Retinal pigment epithelial cell (primary cell): Measurements from ENCODE around the gene NEMP2.

Experiments
- DNase-seq: peaks from one replicate; pipeline ENCODE4 v3.0.0-alpha.2; 2010; ENCODE audit warnings: low read depth
- H3K4me3 ChIP-seq: 2 replicates; pipeline ENCODE4 v1.5.1; 2011; ENCODE audit warnings: mild to moderate bottlenecking, low read length, control low read depth, moderate library complexity
- CTCF ChIP-seq: conservative IDR thresholded peaks from 2 replicates; pipeline ENCODE4 v1.5.1; 2011; ENCODE audit warnings: low read depth, low read length, control low read depth, inconsistent platforms

Gene NEMP2

GRCh38 chr2:190545093-190545492 lies 10.6 kb upstream of the NEMP2 start:
- no peak overlapping the region for H3K4me3 ChIP-seq
- no peak for DNase-seq
- no peak for TF ChIP-seq CTCF

GRCh38 chr2:190540048-190540447 lies 5.5 kb upstream of the NEMP2 start:
- no peak for TF ChIP-seq CTCF
- no peak for DNase-seq

GRCh38 chr2:190538201-190538600 lies 3.7 kb upstream of the NEMP2 start:
- no peak for DNase-seq
- no peak for TF ChIP-seq CTCF
- no peak overlapping the region for H3K4me3 ChIP-seq

More at GRCh38 chr2:190540048-190540447, 5.5 kb upstream of the NEMP2 start:
- H3K4me3 ChIP-seq, result no peak overlapping the region

GRCh38 chr2:190537765-190538164 lies 3.2 kb upstream of the NEMP2 start:
- H3K4me3 ChIP-seq, result no peak overlapping the region
- TF ChIP-seq CTCF, result no peak
- peak; percentile 52 for DNase-seq

- no peak for TF ChIP-seq CTCF
- DNase-seq, result no peak
- peak overlapping the region; percentile 71 for H3K4me3 ChIP-seq
Observed at GRCh38 chr2:190535586-190535985, 1.1 kb upstream of the NEMP2 start.

DNA sequence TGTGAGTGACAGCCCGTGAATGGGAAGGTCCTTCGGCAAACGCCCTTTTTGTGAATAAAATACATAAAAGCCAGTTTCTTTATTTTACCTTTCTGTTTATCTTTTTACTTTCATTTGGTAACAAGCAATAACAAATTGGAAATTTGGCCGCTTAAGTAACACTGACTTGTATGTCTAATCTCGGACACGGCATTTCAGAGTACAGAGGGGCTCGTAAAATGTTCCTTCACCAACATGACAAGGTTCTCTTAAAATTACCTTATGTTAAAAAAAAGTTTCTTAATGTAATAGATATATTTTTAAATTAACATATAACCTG lies 558 bp upstream of the NEMP2 start:
- DNase-seq, result no peak
- no peak for TF ChIP-seq CTCF
- H3K4me3 ChIP-seq, result peak overlapping the region; percentile 71

DNA sequence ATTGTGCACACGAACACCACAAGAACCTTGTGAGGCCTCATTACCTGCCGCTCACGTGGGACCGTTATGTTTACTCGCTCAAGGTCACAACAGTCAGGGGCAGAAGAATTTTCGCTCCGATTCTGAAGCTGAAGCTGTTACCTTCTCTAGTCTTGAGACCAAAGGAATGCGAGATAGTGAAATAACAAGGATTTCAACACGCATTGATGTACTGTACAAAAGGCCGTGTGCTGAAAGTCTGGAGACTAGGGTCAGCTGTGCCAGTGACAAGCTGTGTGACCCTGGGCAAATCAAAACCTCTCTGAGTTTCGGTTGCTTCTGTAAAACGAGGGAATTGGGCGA lies 583 bp downstream of the NEMP2 start:
- no peak for DNase-seq
- peak overlapping the region; percentile 71 for H3K4me3 ChIP-seq
- no peak for TF ChIP-seq CTCF
